IMR-90 (cell line): ENCODE measurements around the gene MTURN.

Experiments used
- FOS ChIP-seq: fragments of 150-350 bp; IDR thresholded peaks from 2 replicates; pipeline ENCODE4 v1.6.1; 2016; ENCODE audit warnings: low read depth, low read length
- MAFK ChIP-seq: IDR thresholded peaks from 2 replicates; pipeline ENCODE4 v1.6.1; 2012; ENCODE audit warnings: low read depth, low read length, improper control_type of control experiment
- MXI1 ChIP-seq: IDR thresholded peaks from 2 replicates; pipeline ENCODE4 v1.6.1; 2012; ENCODE audit warnings: low read depth, mild to moderate bottlenecking, low read length, moderate library complexity, borderline replicate concordance
- NFE2L2 ChIP-seq: fragments of 150-350 bp; IDR thresholded peaks from 2 replicates; pipeline ENCODE4 v1.6.1; 2016; ENCODE audit warnings: low read depth, mild to moderate bottlenecking, low read length
- POLR2A ChIP-seq: IDR thresholded peaks from 2 replicates; pipeline ENCODE4 v1.6.1; 2012; ENCODE audit warnings: mild to moderate bottlenecking, low read depth, low read length
- RAD21 ChIP-seq: IDR thresholded peaks from 2 replicates; pipeline ENCODE4 v1.6.1; 2012; ENCODE audit warnings: low read length, improper control_type of control experiment
- RFX5 ChIP-seq: IDR thresholded peaks from 2 replicates; pipeline ENCODE4 v1.8.0; 2012; ENCODE audit warnings: low read depth, mild to moderate bottlenecking, low read length, moderate library complexity
- SMC3 ChIP-seq: fragments of 150-350 bp; IDR thresholded peaks from 2 replicates; pipeline ENCODE4 v1.6.1; 2016; ENCODE audit warnings: low read depth, mild to moderate bottlenecking, antibody characterized with exemption, low read length, moderate library complexity
- TF ChIP-seq, protein P1 (sequence below): conservative IDR thresholded peaks from 2 replicates; pipeline ENCODE4 v1.5.1; 2012; ENCODE audit warnings: mild to moderate bottlenecking, low read depth, low read length, improper control_type of control experiment
- TF ChIP-seq, protein P2 (sequence below): fragments of 150-350 bp; IDR thresholded peaks from 2 replicates; pipeline ENCODE4 v1.6.1; 2016; ENCODE audit warnings: low read depth, mild to moderate bottlenecking, low read length, moderate library complexity, borderline replicate concordance

DNA sequence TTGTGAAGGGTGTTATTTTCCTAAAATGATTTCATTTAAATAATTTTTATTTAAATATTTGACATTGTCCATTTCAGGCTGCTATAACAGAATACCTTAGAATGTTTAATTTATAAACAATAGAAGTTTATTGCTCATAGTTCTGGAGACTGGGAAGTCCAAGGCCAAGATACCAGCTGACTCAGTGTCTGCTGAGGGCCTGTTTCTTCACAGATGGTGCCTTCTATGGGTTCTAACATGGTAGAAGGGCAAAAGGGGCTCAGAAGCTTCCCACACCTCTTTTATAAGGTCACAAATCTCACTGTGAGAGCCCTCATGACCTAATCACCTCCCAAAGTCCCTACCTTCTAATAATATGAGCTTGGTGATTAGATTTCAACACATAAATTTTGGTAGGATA is 50.7 kb downstream of the MTURN start:
- TF ChIP-seq, protein P1, sequence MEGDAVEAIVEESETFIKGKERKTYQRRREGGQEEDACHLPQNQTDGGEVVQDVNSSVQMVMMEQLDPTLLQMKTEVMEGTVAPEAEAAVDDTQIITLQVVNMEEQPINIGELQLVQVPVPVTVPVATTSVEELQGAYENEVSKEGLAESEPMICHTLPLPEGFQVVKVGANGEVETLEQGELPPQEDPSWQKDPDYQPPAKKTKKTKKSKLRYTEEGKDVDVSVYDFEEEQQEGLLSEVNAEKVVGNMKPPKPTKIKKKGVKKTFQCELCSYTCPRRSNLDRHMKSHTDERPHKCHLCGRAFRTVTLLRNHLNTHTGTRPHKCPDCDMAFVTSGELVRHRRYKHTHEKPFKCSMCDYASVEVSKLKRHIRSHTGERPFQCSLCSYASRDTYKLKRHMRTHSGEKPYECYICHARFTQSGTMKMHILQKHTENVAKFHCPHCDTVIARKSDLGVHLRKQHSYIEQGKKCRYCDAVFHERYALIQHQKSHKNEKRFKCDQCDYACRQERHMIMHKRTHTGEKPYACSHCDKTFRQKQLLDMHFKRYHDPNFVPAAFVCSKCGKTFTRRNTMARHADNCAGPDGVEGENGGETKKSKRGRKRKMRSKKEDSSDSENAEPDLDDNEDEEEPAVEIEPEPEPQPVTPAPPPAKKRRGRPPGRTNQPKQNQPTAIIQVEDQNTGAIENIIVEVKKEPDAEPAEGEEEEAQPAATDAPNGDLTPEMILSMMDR, result no peak
- TF ChIP-seq POLR2A, result no peak
- no peak for TF ChIP-seq MAFK
- TF ChIP-seq RAD21, result no peak
- TF ChIP-seq RFX5, result no peak
- TF ChIP-seq MXI1, result no peak
- no peak for TF ChIP-seq NFE2L2
- no peak for TF ChIP-seq FOS
- no peak for TF ChIP-seq SMC3
- TF ChIP-seq, protein P2, sequence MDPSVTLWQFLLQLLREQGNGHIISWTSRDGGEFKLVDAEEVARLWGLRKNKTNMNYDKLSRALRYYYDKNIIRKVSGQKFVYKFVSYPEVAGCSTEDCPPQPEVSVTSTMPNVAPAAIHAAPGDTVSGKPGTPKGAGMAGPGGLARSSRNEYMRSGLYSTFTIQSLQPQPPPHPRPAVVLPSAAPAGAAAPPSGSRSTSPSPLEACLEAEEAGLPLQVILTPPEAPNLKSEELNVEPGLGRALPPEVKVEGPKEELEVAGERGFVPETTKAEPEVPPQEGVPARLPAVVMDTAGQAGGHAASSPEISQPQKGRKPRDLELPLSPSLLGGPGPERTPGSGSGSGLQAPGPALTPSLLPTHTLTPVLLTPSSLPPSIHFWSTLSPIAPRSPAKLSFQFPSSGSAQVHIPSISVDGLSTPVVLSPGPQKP, result no peak
